NCI-H446 treated with DMSO at 0.1 percent for 48 hours (cell line): ENCODE measurements around the gene HMGN4.

ENCODE experiments used
- DNase-seq: peaks from one replicate; lab custom pipeline; 2025; lab: John Stamatoyannopoulos, UW

The HMGN4 gene

GRCh38 chr6:26552205-26552604, 14.0 kb downstream of the HMGN4 start:
- DNase-seq = no peak

- DNase-seq = no peak
These were observed 14.5 kb downstream of the HMGN4 start for GRCh38 chr6:26552640-26553188.

GRCh38 chr6:26553264-26553634, 15.1 kb downstream of the HMGN4 start:
- peak; percentile 66 for DNase-seq

GRCh38 chr6:26553635-26554446, 15.7 kb downstream of the HMGN4 start:
- DNase-seq = peak; percentile 91

GRCh38 chr6:26554447-26554696, 16.2 kb downstream of the HMGN4 start:
- no peak for DNase-seq

- peak; percentile 29 for DNase-seq
These were observed 16.7 kb downstream of the HMGN4 start for GRCh38 chr6:26554697-26555504.

GRCh38 chr6:26555505-26556262, 17.5 kb downstream of the HMGN4 start:
- no peak for DNase-seq

GRCh38 chr6:26556263-26557070, 18.3 kb downstream of the HMGN4 start:
- peak; percentile 83 for DNase-seq

GRCh38 chr6:26561533-26562466, 23.6 kb downstream of the HMGN4 start:
- no peak for DNase-seq

- no peak for DNase-seq
These were observed 25.3 kb downstream of the HMGN4 start for GRCh38 chr6:26563488-26563887.

GRCh38 chr6:26568601-26569432, 30.7 kb downstream of the HMGN4 start:
- peak; percentile 81 for DNase-seq

GRCh38 chr6:26569433-26569764, 31.2 kb downstream of the HMGN4 start:
- DNase-seq = no peak

GRCh38 chr6:26570027-26570809, 32.1 kb downstream of the HMGN4 start:
- DNase-seq = no peak

- peak; percentile 88 for DNase-seq
These were observed 33.6 kb downstream of the HMGN4 start for GRCh38 chr6:26571592-26572296.

- DNase-seq = peak; percentile 38
These were observed 37.4 kb downstream of the HMGN4 start for GRCh38 chr6:26575494-26575939.

GRCh38 chr6:26576407-26576843, 38.3 kb downstream of the HMGN4 start:
- DNase-seq = no peak

GRCh38 chr6:26576929-26577719, 39.0 kb downstream of the HMGN4 start:
- peak; percentile 49 for DNase-seq
